Measurements from ENCODE around the gene RDM1. TPM values are rescaled to one million over a fixed set of nuclear protein-coding genes. Genes with fewer than 3 reads are reported as not detected.
"Not testable (repeated sequence)": the region's sequence is repeated elsewhere in the genome, so short reads cannot be mapped to it uniquely, and the experiment has no call there.

RDM1 gene
- polyA plus RNA-seq, 4 donors, result 1.9 to 4.5 (median 4.5) TPM; not detected in 1

GRCh38 chr17:35900708-35901480 is 29.7 kb downstream of the RDM1 start:
- DNase-seq, result peak; percentile 24 to 37
- H3K36me3 ChIP-seq (ENCODE audit: control insufficient read depth in 3 of 3, insufficient read depth in 2 of 3, low read depth in 1 of 3, low read length in 3 of 3), result no peaks in the 10 kb centered on the region
- peak overlapping the region in 2 of 3 donors; percentile 53 to 70 for H3K27ac ChIP-seq (ENCODE audit: low read depth in 1 of 3, low read length in 2 of 3)
- H3K4me3 ChIP-seq (ENCODE audit: low read depth in 1 of 3, low read length in 3 of 3), result no peak overlapping the region
- no peaks in the 10 kb centered on the region for H3K9me3 ChIP-seq (ENCODE audit: control insufficient read depth in 2 of 2, insufficient read depth in 1 of 2, low read depth in 1 of 2, low read length in 1 of 2)
- FAIRE-seq, result no peak
- peaks cover 0 to 14% (median 0%) of the 10 kb centered on the region in 3 donors for H3K4me1 ChIP-seq (ENCODE audit: control insufficient read depth in 3 of 3, insufficient read depth in 2 of 3, low read depth in 1 of 3, low read length in 2 of 3)
- 62 to 68% (median 68%) methylated on average over 11 of the region's 11 CpGs for WGBS, 3 donors
- H3K27me3 ChIP-seq (ENCODE audit: control insufficient read depth in 3 of 3, insufficient read depth in 3 of 3, low read length in 3 of 3), result no peaks in the 10 kb centered on the region

- H3K9me3 ChIP-seq (ENCODE audit: control insufficient read depth in 2 of 2, insufficient read depth in 1 of 2, low read depth in 1 of 2, low read length in 1 of 2), result no peaks in the 10 kb centered on the region
- WGBS, 3 donors, result 66 to 74% (median 72%) methylated on average over 5 of the region's 5 CpGs
- no peaks in the 10 kb centered on the region for H3K36me3 ChIP-seq (ENCODE audit: control insufficient read depth in 3 of 3, insufficient read depth in 2 of 3, low read depth in 1 of 3, low read length in 3 of 3)
- H3K4me3 ChIP-seq (ENCODE audit: low read depth in 1 of 3, low read length in 3 of 3), result no peak overlapping the region
- no peaks in the 10 kb centered on the region for H3K27me3 ChIP-seq (ENCODE audit: control insufficient read depth in 3 of 3, insufficient read depth in 3 of 3, low read length in 3 of 3)
- DNase-seq (no peak), FAIRE-seq (no peak)
- peaks cover 0 to 13% (median 0%) of the 10 kb centered on the region in 3 donors for H3K4me1 ChIP-seq (ENCODE audit: control insufficient read depth in 3 of 3, insufficient read depth in 2 of 3, low read depth in 1 of 3, low read length in 2 of 3)
- H3K27ac ChIP-seq (ENCODE audit: low read depth in 1 of 3, low read length in 2 of 3), result peak overlapping the region; percentile 15 to 70 (median 53)
These were observed 30.3 kb downstream of the RDM1 start for GRCh38 chr17:35900280-35900679.

DNA sequence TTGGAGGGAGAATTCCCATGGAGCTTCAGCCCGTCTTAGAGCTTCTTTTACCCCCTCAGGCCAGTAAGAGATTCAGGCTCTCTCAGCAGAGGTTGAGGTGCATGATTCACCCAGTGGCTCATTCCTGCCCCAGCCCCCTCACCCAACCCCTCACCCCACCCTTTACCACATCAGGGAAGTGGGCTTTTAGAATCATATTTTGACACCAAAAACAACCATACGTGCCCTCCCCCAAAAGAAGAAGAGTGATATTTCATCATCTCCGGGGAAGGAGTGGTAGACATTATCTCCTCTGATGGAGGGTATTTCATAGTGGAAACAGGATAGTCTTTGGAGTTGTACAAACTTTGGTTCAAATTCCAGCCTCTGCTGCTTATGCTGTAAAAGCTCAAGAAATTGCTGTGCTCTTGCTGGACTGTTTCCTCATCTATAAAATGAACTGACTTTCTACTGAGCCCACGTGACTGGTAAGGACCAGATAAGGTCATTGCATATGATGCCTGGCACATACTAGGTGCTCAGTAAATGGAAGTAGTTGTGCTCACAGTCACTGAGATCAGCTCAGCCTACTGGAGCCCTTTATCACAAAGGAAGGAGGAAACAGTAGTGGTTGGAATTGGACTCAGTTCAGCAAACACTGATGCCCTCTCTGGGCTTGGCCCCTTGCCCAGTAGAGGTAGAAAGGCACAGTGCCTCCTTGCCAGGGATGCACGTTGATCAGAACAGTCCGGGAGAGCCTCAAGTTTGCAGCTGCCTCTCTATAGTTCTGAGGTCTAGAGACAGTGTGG is 32.1 kb downstream of the RDM1 start:
- Histone ChIP-seq H3K27ac (ENCODE audit: low read depth in 1 of 3, low read length in 2 of 3) (peak overlapping the region in 2 of 3 donors; percentile 38 to 43), H3K36me3 (ENCODE audit: control insufficient read depth in 3 of 3, insufficient read depth in 2 of 3, low read depth in 1 of 3, low read length in 3 of 3) (no peaks in the 10 kb centered on the region), H3K4me3 (ENCODE audit: low read depth in 1 of 3, low read length in 3 of 3) (no peak overlapping the region), H3K4me1 (ENCODE audit: control insufficient read depth in 3 of 3, insufficient read depth in 2 of 3, low read depth in 1 of 3, low read length in 2 of 3) (peaks cover 0 to 8% (median 0%) of the 10 kb centered on the region in 3 donors), H3K9me3 (ENCODE audit: control insufficient read depth in 2 of 2, insufficient read depth in 1 of 2, low read depth in 1 of 2, low read length in 1 of 2) (no peaks in the 10 kb centered on the region), H3K27me3 (ENCODE audit: control insufficient read depth in 3 of 3, insufficient read depth in 3 of 3, low read length in 3 of 3) (no peaks in the 10 kb centered on the region)
- DNase-seq, result peak in 1 of 2 donors; percentile 79
- FAIRE-seq, result no peak
- WGBS, 3 donors, result 40 to 55% (median 41%) methylated on average over 6 of the region's 6 CpGs

- not testable (repeated sequence) for H3K4me3 ChIP-seq (ENCODE audit: low read depth in 1 of 3, low read length in 3 of 3); H3K36me3 ChIP-seq (ENCODE audit: control insufficient read depth in 3 of 3, insufficient read depth in 2 of 3, low read depth in 1 of 3, low read length in 3 of 3); H3K9me3 ChIP-seq (ENCODE audit: control insufficient read depth in 2 of 2, insufficient read depth in 1 of 2, low read depth in 1 of 2, low read length in 1 of 2); H3K27me3 ChIP-seq (ENCODE audit: control insufficient read depth in 3 of 3, insufficient read depth in 3 of 3, low read length in 3 of 3); DNase-seq; H3K27ac ChIP-seq (ENCODE audit: low read depth in 1 of 3, low read length in 2 of 3); H3K4me1 ChIP-seq (ENCODE audit: control insufficient read depth in 3 of 3, insufficient read depth in 2 of 3, low read depth in 1 of 3, low read length in 2 of 3); FAIRE-seq
- 95 to 99% (median 95%) methylated on average over 7 of the region's 7 CpGs for WGBS, 3 donors
These were observed 32.8 kb downstream of the RDM1 start for GRCh38 chr17:35897772-35898171.

- H3K27ac ChIP-seq (ENCODE audit: low read depth in 1 of 3, low read length in 2 of 3), result peak overlapping the region in 2 of 3 donors; percentile 1 to 73
- H3K4me3 ChIP-seq (ENCODE audit: low read depth in 1 of 3, low read length in 3 of 3), result no peak overlapping the region
- peaks cover 0 to 12% (median 0%) of the 10 kb centered on the region in 3 donors for H3K4me1 ChIP-seq (ENCODE audit: control insufficient read depth in 3 of 3, insufficient read depth in 2 of 3, low read depth in 1 of 3, low read length in 2 of 3)
- no peaks in the 10 kb centered on the region for H3K36me3 ChIP-seq (ENCODE audit: control insufficient read depth in 3 of 3, insufficient read depth in 2 of 3, low read depth in 1 of 3, low read length in 3 of 3)
- H3K9me3 ChIP-seq (ENCODE audit: control insufficient read depth in 2 of 2, insufficient read depth in 1 of 2, low read depth in 1 of 2, low read length in 1 of 2), result no peaks in the 10 kb centered on the region
- no peak for FAIRE-seq
- DNase-seq, result peak in 1 of 2 donors; percentile 51
- no peaks in the 10 kb centered on the region for H3K27me3 ChIP-seq (ENCODE audit: control insufficient read depth in 3 of 3, insufficient read depth in 3 of 3, low read length in 3 of 3)
- 68 to 82% (median 73%) methylated on average over 14 of the region's 14 CpGs for WGBS, 3 donors
These were observed 34.7 kb downstream of the RDM1 start for GRCh38 chr17:35895636-35896587.

GRCh38 chr17:35894206-35894605 is 36.4 kb downstream of the RDM1 start:
- Histone ChIP-seq H3K27me3 (ENCODE audit: control insufficient read depth in 3 of 3, insufficient read depth in 3 of 3, low read length in 3 of 3) (no peaks in the 10 kb centered on the region), H3K27ac (ENCODE audit: low read depth in 1 of 3, low read length in 2 of 3) (no peak overlapping the region), H3K4me3 (ENCODE audit: low read depth in 1 of 3, low read length in 3 of 3) (no peak overlapping the region), H3K9me3 (ENCODE audit: control insufficient read depth in 2 of 2, insufficient read depth in 1 of 2, low read depth in 1 of 2, low read length in 1 of 2) (no peaks in the 10 kb centered on the region), H3K36me3 (ENCODE audit: control insufficient read depth in 3 of 3, insufficient read depth in 2 of 3, low read depth in 1 of 3, low read length in 3 of 3) (no peaks in the 10 kb centered on the region), H3K4me1 (ENCODE audit: control insufficient read depth in 3 of 3, insufficient read depth in 2 of 3, low read depth in 1 of 3, low read length in 2 of 3) (peaks cover 0 to 15% (median 9%) of the 10 kb centered on the region in 3 donors)
- no peak for FAIRE-seq
- 93 to 95% (median 94%) methylated on average over 7 of the region's 7 CpGs for WGBS, 3 donors
- DNase-seq, result no peak

- no peak for FAIRE-seq
- no peaks in the 10 kb centered on the region for H3K9me3 ChIP-seq (ENCODE audit: control insufficient read depth in 2 of 2, insufficient read depth in 1 of 2, low read depth in 1 of 2, low read length in 1 of 2)
- H3K27ac ChIP-seq (ENCODE audit: low read depth in 1 of 3, low read length in 2 of 3), result no peak overlapping the region
- H3K4me3 ChIP-seq (ENCODE audit: low read depth in 1 of 3, low read length in 3 of 3), result no peak overlapping the region
- WGBS, 3 donors, result 93 to 94% (median 93%) methylated on average over 4 of the region's 4 CpGs
- H3K27me3 ChIP-seq (ENCODE audit: control insufficient read depth in 3 of 3, insufficient read depth in 3 of 3, low read length in 3 of 3), result no peaks in the 10 kb centered on the region
- H3K36me3 ChIP-seq (ENCODE audit: control insufficient read depth in 3 of 3, insufficient read depth in 2 of 3, low read depth in 1 of 3, low read length in 3 of 3), result no peaks in the 10 kb centered on the region
- peaks cover 0 to 15% (median 9%) of the 10 kb centered on the region in 3 donors for H3K4me1 ChIP-seq (ENCODE audit: control insufficient read depth in 3 of 3, insufficient read depth in 2 of 3, low read depth in 1 of 3, low read length in 2 of 3)
- DNase-seq, result no peak
These were observed 36.8 kb downstream of the RDM1 start for GRCh38 chr17:35893751-35894150.

All from small intestine (tissue), 7 donors.